Kidney epithelial cell (primary cell): Measurements from ENCODE around the gene COBL. TPM values are rescaled to one million over a fixed set of nuclear protein-coding genes. Genes with fewer than 3 reads are reported as not detected.

Experiments
- DNase-seq: peaks from one replicate; pipeline ENCODE4 v3.0.0-alpha.2; 2010; ENCODE audit warnings: low read depth
- H3K27me3 ChIP-seq: 2 replicates; pipeline ENCODE4 v1.6.0; 2011; ENCODE audit warnings: low read length; ENCODE audit not compliant: control insufficient read depth, insufficient read depth
- H3K36me3 ChIP-seq: 2 replicates; pipeline ENCODE4 v1.5.1; 2011; ENCODE audit warnings: low read length; ENCODE audit not compliant: control insufficient read depth, insufficient read depth
- H3K4me3 ChIP-seq: 2 replicates; pipeline ENCODE4 v1.5.1; 2011; ENCODE audit warnings: low read depth, mild to moderate bottlenecking, control low read depth, low read length
- total RNA-seq: library from RNA; depleted of rRNA; stranded (reverse); fragments of >200 nt; gene quantifications from 2 replicates; pipeline ENCODE4 v1.2.3, GENCODE V29; 2015
- TF ChIP-seq, protein P1 (sequence below): IDR thresholded peaks from 2 replicates; pipeline ENCODE4 v1.5.1; 2011; ENCODE audit warnings: mild to moderate bottlenecking, moderate library complexity, low read length, control low read depth, inconsistent platforms; ENCODE audit not compliant: insufficient read depth, poor library complexity, severe bottlenecking

Gene COBL
- total RNA-seq, 1 donor from 2014 or later, result 7.1 TPM

DNA sequence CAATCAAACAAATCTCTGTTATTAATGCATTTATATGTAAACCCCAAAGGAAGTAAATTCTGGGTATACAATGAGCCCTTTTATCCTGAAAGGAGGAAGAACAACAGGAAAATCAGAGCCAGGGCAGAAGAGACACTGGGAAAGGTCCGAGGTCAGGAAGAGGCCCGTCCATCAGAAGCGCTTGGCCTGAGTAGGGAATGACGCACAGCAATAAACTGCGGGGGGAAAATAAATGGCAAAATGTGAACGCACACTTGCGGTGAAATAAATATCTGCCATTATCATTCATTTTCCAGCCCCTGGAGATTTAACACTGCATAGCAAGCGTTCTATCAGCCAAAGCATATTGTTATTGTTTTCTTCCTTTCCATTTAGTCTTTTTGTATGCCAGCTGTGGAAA lies 243.4 kb downstream of the COBL start:
- DNase-seq, result no peak
- H3K27me3 ChIP-seq, result no peaks in the 10 kb centered on the region
- no peak overlapping the region for H3K4me3 ChIP-seq
- H3K36me3 ChIP-seq, result no peaks in the 10 kb centered on the region
- TF ChIP-seq, protein P1, sequence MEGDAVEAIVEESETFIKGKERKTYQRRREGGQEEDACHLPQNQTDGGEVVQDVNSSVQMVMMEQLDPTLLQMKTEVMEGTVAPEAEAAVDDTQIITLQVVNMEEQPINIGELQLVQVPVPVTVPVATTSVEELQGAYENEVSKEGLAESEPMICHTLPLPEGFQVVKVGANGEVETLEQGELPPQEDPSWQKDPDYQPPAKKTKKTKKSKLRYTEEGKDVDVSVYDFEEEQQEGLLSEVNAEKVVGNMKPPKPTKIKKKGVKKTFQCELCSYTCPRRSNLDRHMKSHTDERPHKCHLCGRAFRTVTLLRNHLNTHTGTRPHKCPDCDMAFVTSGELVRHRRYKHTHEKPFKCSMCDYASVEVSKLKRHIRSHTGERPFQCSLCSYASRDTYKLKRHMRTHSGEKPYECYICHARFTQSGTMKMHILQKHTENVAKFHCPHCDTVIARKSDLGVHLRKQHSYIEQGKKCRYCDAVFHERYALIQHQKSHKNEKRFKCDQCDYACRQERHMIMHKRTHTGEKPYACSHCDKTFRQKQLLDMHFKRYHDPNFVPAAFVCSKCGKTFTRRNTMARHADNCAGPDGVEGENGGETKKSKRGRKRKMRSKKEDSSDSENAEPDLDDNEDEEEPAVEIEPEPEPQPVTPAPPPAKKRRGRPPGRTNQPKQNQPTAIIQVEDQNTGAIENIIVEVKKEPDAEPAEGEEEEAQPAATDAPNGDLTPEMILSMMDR, result no peak

DNA sequence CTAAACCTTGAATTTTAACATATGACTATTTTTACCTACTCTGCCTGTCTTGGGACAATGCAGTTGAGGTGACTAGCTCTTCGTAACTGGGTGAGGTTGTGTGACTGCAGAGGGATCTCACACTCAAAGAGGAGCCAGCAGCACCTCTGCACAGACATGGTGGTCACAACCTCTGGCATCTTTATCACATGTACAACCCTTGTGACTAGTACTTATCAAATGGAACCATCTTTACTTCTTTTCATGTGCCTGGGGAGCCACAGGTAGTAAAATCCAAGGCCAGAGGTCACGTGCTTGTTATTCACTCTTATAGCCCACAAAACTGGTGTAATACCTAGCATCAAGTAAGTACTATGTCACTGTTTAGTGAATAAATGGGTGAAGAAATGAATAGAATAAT lies 244.3 kb downstream of the COBL start:
- Histone ChIP-seq H3K4me3 (no peak overlapping the region), H3K36me3 (no peaks in the 10 kb centered on the region), H3K27me3 (no peaks in the 10 kb centered on the region)
- TF ChIP-seq, protein P1, result no peak
- DNase-seq, result no peak

- H3K4me3 ChIP-seq, result no peak overlapping the region
- no peak for DNase-seq
- TF ChIP-seq, protein P1, result no peak
Measured at GRCh38 chr7:51071427-51071826, 245.2 kb downstream of the COBL start.

DNA sequence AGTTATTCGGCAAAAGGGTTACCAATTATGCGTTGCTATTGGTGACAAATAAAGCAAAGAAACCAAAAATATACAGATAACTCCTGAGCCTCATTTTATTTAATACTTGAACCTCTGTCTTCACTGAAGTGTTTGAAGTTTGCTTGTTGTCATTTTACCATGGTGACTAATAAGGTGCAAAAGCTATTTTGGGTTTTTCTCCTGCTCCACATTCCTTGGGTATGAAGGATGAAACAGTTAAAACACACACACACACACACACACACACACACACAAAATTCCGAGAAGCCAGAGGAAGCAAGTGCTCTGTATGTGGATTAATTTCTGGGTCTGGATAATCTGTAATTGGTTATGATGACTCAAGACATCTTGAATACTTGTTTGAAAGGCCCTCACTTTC lies 246.5 kb downstream of the COBL start:
- DNase-seq, result no peak
- Histone ChIP-seq H3K36me3 (no peaks in the 10 kb centered on the region), H3K27me3 (no peaks in the 10 kb centered on the region), H3K4me3 (no peak overlapping the region)
- TF ChIP-seq, protein P1, result no peak

More at GRCh38 chr7:51071427-51071826, 245.2 kb downstream of the COBL start:
- H3K27me3 ChIP-seq, result no peaks in the 10 kb centered on the region
- H3K36me3 ChIP-seq, result no peaks in the 10 kb centered on the region

- no peaks in the 10 kb centered on the region for H3K36me3 ChIP-seq
- no peak overlapping the region for H3K4me3 ChIP-seq
- no peaks in the 10 kb centered on the region for H3K27me3 ChIP-seq
- DNase-seq, result no peak
- TF ChIP-seq, protein P1, result no peak
Measured at GRCh38 chr7:51069411-51070083, 247.1 kb downstream of the COBL start.

DNA sequence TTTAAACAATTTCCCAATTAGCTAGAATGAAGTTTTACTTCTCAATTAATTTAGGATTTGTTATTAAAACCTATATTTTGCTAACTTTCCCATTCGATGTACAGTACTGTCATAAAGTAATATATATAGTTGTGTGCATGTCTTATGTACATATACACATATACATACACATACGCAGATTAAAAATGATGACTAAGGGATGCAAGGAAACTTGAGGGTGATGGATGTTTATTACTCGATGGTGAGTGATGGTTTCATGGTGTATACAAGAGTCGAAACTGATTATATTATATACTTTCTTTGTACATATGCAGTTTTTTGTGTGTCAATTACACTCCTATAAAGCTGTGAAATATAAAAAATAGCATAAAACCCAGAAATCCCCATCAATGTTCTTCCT lies 248.2 kb downstream of the COBL start:
- no peak overlapping the region for H3K4me3 ChIP-seq
- no peak for DNase-seq
- H3K27me3 ChIP-seq, result no peaks in the 10 kb centered on the region
- TF ChIP-seq, protein P1, result no peak
- H3K36me3 ChIP-seq, result no peaks in the 10 kb centered on the region
